Prostate gland (tissue), 2 donors: ENCODE data around the gene FRMPD1. TPM values are rescaled to one million over a fixed set of nuclear protein-coding genes. Genes with fewer than 3 reads are reported as not detected.

Experiments
- DNase-seq: peaks from one replicate; pipeline ENCODE4 v3.0.0-alpha.2; 2019; ENCODE audit warnings: low spot score
- H3K27ac ChIP-seq, 2 donors: fragments of 200-600 bp; sonication (generic); 2 replicates each; pipeline ENCODE4 v1.5.1; 2017 to 2019
- H3K27me3 ChIP-seq: fragments of 200-600 bp; sonication (generic); replicated peaks from 2 replicates; pipeline ENCODE4 v1.5.1; 2019; ENCODE audit not compliant: insufficient read depth
- H3K36me3 ChIP-seq, 2 donors: fragments of 200-600 bp; sonication (generic); 1 replicate in 1 of 2; 2 replicates in 1 of 2; pipeline versions ENCODE4 v1.5.1 to v1.8.1; 2017 to 2019
- H3K4me1 ChIP-seq: fragments of 200-600 bp; sonication (generic); replicated peaks from 2 replicates; pipeline ENCODE4 v1.5.1; 2019
- H3K4me3 ChIP-seq, 2 donors: fragments of 200-600 bp; sonication (generic); 2 replicates each; pipeline ENCODE4 v1.5.1; 2017 to 2019
- H3K9me3 ChIP-seq: fragments of 200-600 bp; sonication (generic); 2 replicates; pipeline ENCODE4 v1.5.1; 2017
- CTCF ChIP-seq, 4 experiments: fragments of 200-600 bp in 2 of 4; fragments of 450-650 bp in 2 of 4; sonication (generic) in 2 of 4; IDR thresholded peaks; 1 replicate in 3 of 4; 2 replicates in 1 of 4; pipeline ENCODE4 v1.5.1; 2016 to 2019; ENCODE audit warnings: antibody characterized with exemption in 4 of 4, mild to moderate bottlenecking in 2 of 4, moderate library complexity in 2 of 4
- POLR2A ChIP-seq: fragments of 450-650 bp; IDR thresholded peaks from one replicate; pipeline ENCODE4 v1.6.1; 2016; ENCODE audit warnings: antibody characterized with exemption, mild to moderate bottlenecking
- POLR2AphosphoS5 ChIP-seq: sonication (generic); formaldehyde crosslinking; IDR thresholded peaks from one replicate; pipeline ENCODE4 v1.6.1; 2017; ENCODE audit warnings: antibody characterized with exemption
- WGBS: methylation state at CpG from one replicate; pipeline ENCODE4 v1.1.5; 2018; 5-methylcytosine and 5-hydroxymethylcytosine counted together
- intact Hi-C: fragments of 100-400 bp; cut with DNase I; formaldehyde crosslinking; loops from one replicate; pipeline ENCODE4 v1.14.2; 2022
- total RNA-seq, 2 donors: library from RNA; depleted of rRNA; stranded (reverse); fragments of >200 nt; gene quantifications; one replicate each; pipeline ENCODE4 v1.1.0, GENCODE V29; 2016

Gene FRMPD1
- total RNA-seq, 2 donors from 2014 or later: 0.36 to 47.6 TPM

- H3K36me3 ChIP-seq: no peaks in the 10 kb centered on the region
- no peaks in the 10 kb centered on the region for H3K27me3 ChIP-seq
- no peak overlapping the region for H3K4me3 ChIP-seq
- TF ChIP-seq POLR2AphosphoS5: no peak
- no peak for TF ChIP-seq POLR2A
- TF ChIP-seq CTCF (IDR thresholded peaks at IDR 0.05): no peak
- no peak for DNase-seq
- H3K4me1 ChIP-seq: no peaks in the 10 kb centered on the region
- no peaks in the 10 kb centered on the region for H3K9me3 ChIP-seq
- intact Hi-C loops: loop anchor here (10.0 kb wide), 2 partner anchors 192 to 302 kb away; partner anchors contain the start of genes POLR1E and TOMM5
- no peak overlapping the region for H3K27ac ChIP-seq
- 58% methylated on average over 44 of the region's 45 CpGs for WGBS
These were observed 136.3 kb downstream of the FRMPD1 start for GRCh38 chr9:37787059-37787458.

GRCh38 chr9:37788332-37788731 lies 137.6 kb downstream of the FRMPD1 start:
- intact Hi-C loops: loop anchor here (10.0 kb wide), 2 partner anchors 194 to 304 kb away; partner anchors contain the start of genes POLR1E and TOMM5
- H3K4me1 ChIP-seq: no peaks in the 10 kb centered on the region
- H3K4me3 ChIP-seq: no peak overlapping the region
- H3K36me3 ChIP-seq: no peaks in the 10 kb centered on the region
- WGBS: 81% methylated on average over 6 of the region's 6 CpGs
- DNase-seq: no peak
- no peak overlapping the region for H3K27ac ChIP-seq
- no peaks in the 10 kb centered on the region for H3K9me3 ChIP-seq
- TF ChIP-seq CTCF (IDR thresholded peaks at IDR 0.05): no peak
- TF ChIP-seq POLR2AphosphoS5: no peak
- no peak for TF ChIP-seq POLR2A
- H3K27me3 ChIP-seq: no peaks in the 10 kb centered on the region

GRCh38 chr9:37790096-37790495 lies 139.3 kb downstream of the FRMPD1 start:
- no peak for DNase-seq
- Histone ChIP-seq H3K27me3 (no peaks in the 10 kb centered on the region), H3K27ac (no peak overlapping the region), H3K9me3 (no peaks in the 10 kb centered on the region), H3K4me1 (no peaks in the 10 kb centered on the region), H3K36me3 (no peaks in the 10 kb centered on the region), H3K4me3 (no peak overlapping the region)
- WGBS: 97% methylated on average over 2 of the region's 2 CpGs
- TF ChIP-seq POLR2AphosphoS5: no peak
- TF ChIP-seq POLR2A: no peak
- no peak for TF ChIP-seq CTCF (IDR thresholded peaks at IDR 0.05)
- intact Hi-C loops: no loop called here

GRCh38 chr9:37792122-37792521 lies 141.4 kb downstream of the FRMPD1 start:
- no peak for DNase-seq
- Histone ChIP-seq H3K4me3 (no peak overlapping the region), H3K27ac (no peak overlapping the region), H3K27me3 (no peaks in the 10 kb centered on the region), H3K36me3 (no peaks in the 10 kb centered on the region), H3K9me3 (no peaks in the 10 kb centered on the region), H3K4me1 (no peaks in the 10 kb centered on the region)
- intact Hi-C loops: no loop called here
- no peak for TF ChIP-seq POLR2A
- TF ChIP-seq POLR2AphosphoS5: no peak
- no peak for TF ChIP-seq CTCF (IDR thresholded peaks at IDR 0.05)
- 90% methylated on average over 5 of the region's 5 CpGs for WGBS

GRCh38 chr9:37796232-37796631 lies 145.5 kb downstream of the FRMPD1 start:
- WGBS: 37% methylated on average over 2 of the region's 2 CpGs
- no peaks in the 10 kb centered on the region for H3K9me3 ChIP-seq
- intact Hi-C loops: no loop called here

More at GRCh38 chr9:37796232-37796631, 145.5 kb downstream of the FRMPD1 start:
- no peak for TF ChIP-seq POLR2AphosphoS5
- no peak for TF ChIP-seq POLR2A
- TF ChIP-seq CTCF (IDR thresholded peaks at IDR 0.05): no peak
- Histone ChIP-seq H3K27ac (no peak overlapping the region), H3K4me1 (no peaks in the 10 kb centered on the region), H3K4me3 (no peak overlapping the region), H3K36me3 (no peaks in the 10 kb centered on the region), H3K27me3 (no peaks in the 10 kb centered on the region)
- DNase-seq: no peak
